Measurements from ENCODE around the gene HIVEP2.

The HIVEP2 gene

GRCh38 chr6:142773324-142773723 lies 171.7 kb downstream of the HIVEP2 start:
- peaks cover 29 to 50% (median 36%) of the 10 kb centered on the region in 3 donors for H3K36me3 ChIP-seq

GRCh38 chr6:142771162-142771561 lies 173.8 kb downstream of the HIVEP2 start:
- Histone ChIP-seq H3K36me3 (peaks cover 36 to 50% (median 36%) of the 10 kb centered on the region in 3 donors), H3K4me3 (no peak overlapping the region), H3K27ac (no peak overlapping the region), H3K4me1 (no peaks in the 10 kb centered on the region), H3K27me3 (no peaks in the 10 kb centered on the region), H3K9me3 (no peaks in the 10 kb centered on the region)
- TF ChIP-seq CTCF (IDR thresholded peaks at IDR 0.05): no peak
- intact Hi-C loops (cut with DNase I; ENCODE audit: low total_unique reads): no loop called here
- no peak for DNase-seq

More at GRCh38 chr6:142773324-142773723, 171.7 kb downstream of the HIVEP2 start:
- intact Hi-C loops (cut with DNase I; ENCODE audit: low total_unique reads): no loop called here
- H3K27me3 ChIP-seq: no peaks in the 10 kb centered on the region
- no peak for DNase-seq
- H3K9me3 ChIP-seq: no peaks in the 10 kb centered on the region
- no peaks in the 10 kb centered on the region for H3K4me1 ChIP-seq
- TF ChIP-seq CTCF (IDR thresholded peaks at IDR 0.05): no peak
- H3K4me3 ChIP-seq: no peak overlapping the region
- H3K27ac ChIP-seq: no peak overlapping the region

- intact Hi-C loops (cut with DNase I; ENCODE audit: low total_unique reads): no loop called here
- H3K36me3 ChIP-seq: peaks cover 17 to 19% (median 19%) of the 10 kb centered on the region in 3 donors
- H3K4me3 ChIP-seq: no peak overlapping the region
- H3K27ac ChIP-seq: no peak overlapping the region
- no peaks in the 10 kb centered on the region for H3K4me1 ChIP-seq
- no peak for DNase-seq
- no peaks in the 10 kb centered on the region for H3K27me3 ChIP-seq
- H3K9me3 ChIP-seq: no peaks in the 10 kb centered on the region
- no peak for TF ChIP-seq CTCF (IDR thresholded peaks at IDR 0.05)
These were observed 179.7 kb downstream of the HIVEP2 start for GRCh38 chr6:142765306-142765705.

- H3K36me3 ChIP-seq: peaks cover 19 to 27% (median 25%) of the 10 kb centered on the region in 3 donors
- TF ChIP-seq CTCF (IDR thresholded peaks at IDR 0.05): no peak
- H3K9me3 ChIP-seq: no peaks in the 10 kb centered on the region
- H3K27ac ChIP-seq: no peak overlapping the region
- H3K4me3 ChIP-seq: no peak overlapping the region
- intact Hi-C loops (cut with DNase I; ENCODE audit: low total_unique reads): no loop called here
- H3K27me3 ChIP-seq: no peaks in the 10 kb centered on the region
- no peak for DNase-seq
- no peaks in the 10 kb centered on the region for H3K4me1 ChIP-seq
These were observed 180.7 kb downstream of the HIVEP2 start for GRCh38 chr6:142764311-142764710.

- intact Hi-C loops (cut with DNase I; ENCODE audit: low total_unique reads): no loop called here
- DNase-seq: no peak
- Histone ChIP-seq H3K36me3 (peaks cover 29 to 38% (median 32%) of the 10 kb centered on the region in 3 donors), H3K4me3 (no peak overlapping the region), H3K27ac (no peak overlapping the region), H3K4me1 (no peaks in the 10 kb centered on the region), H3K9me3 (no peaks in the 10 kb centered on the region), H3K27me3 (no peaks in the 10 kb centered on the region)
- no peak for TF ChIP-seq CTCF (IDR thresholded peaks at IDR 0.05)
These were observed 181.8 kb downstream of the HIVEP2 start for GRCh38 chr6:142763205-142763604.

GRCh38 chr6:142761756-142762155 lies 183.2 kb downstream of the HIVEP2 start:
- no peak overlapping the region for H3K4me3 ChIP-seq
- DNase-seq: no peak
- H3K27ac ChIP-seq: no peak overlapping the region
- H3K4me1 ChIP-seq: no peaks in the 10 kb centered on the region
- H3K36me3 ChIP-seq: peaks cover 34 to 52% (median 37%) of the 10 kb centered on the region in 3 donors
- no peaks in the 10 kb centered on the region for H3K27me3 ChIP-seq
- no peaks in the 10 kb centered on the region for H3K9me3 ChIP-seq
- intact Hi-C loops (cut with DNase I; ENCODE audit: low total_unique reads): no loop called here
- no peak for TF ChIP-seq CTCF (IDR thresholded peaks at IDR 0.05)

All from tibial artery (tissue), 4 donors.